GM18519 (cell line): Measurements from ENCODE around the gene ZBTB21.
"Not testable (repeated sequence)": the region's sequence is repeated elsewhere in the genome, so short reads cannot be mapped to it uniquely, and the experiment has no call there.

Experiments
- ATAC-seq: cut with Tn5 transposase; IDR thresholded peaks from one replicate; pipeline ENCODE4 v1.9.1; 2021; ENCODE audit warnings: mild to moderate bottlenecking, moderate library complexity; ENCODE audit not compliant: unreplicated experiment, low FRiP score

ZBTB21 gene

GRCh38 chr21:41955516-41955915 lies 54.6 kb downstream of the ZBTB21 start:
- ATAC-seq: no peak

- ATAC-seq: no peak
These were observed 55.3 kb downstream of the ZBTB21 start for GRCh38 chr21:41954654-41955499.

GRCh38 chr21:41953831-41954653 lies 56.1 kb downstream of the ZBTB21 start, which contains the start of gene C2CD2:
Gene C2CD2 (minus strand): TSS chr21:41954018. CDS start chr21:41953648, 370 bp downstream.
- ATAC-seq: no peak

GRCh38 chr21:41953249-41953830 lies 56.8 kb downstream of the ZBTB21 start:
- no peak for ATAC-seq

DNA sequence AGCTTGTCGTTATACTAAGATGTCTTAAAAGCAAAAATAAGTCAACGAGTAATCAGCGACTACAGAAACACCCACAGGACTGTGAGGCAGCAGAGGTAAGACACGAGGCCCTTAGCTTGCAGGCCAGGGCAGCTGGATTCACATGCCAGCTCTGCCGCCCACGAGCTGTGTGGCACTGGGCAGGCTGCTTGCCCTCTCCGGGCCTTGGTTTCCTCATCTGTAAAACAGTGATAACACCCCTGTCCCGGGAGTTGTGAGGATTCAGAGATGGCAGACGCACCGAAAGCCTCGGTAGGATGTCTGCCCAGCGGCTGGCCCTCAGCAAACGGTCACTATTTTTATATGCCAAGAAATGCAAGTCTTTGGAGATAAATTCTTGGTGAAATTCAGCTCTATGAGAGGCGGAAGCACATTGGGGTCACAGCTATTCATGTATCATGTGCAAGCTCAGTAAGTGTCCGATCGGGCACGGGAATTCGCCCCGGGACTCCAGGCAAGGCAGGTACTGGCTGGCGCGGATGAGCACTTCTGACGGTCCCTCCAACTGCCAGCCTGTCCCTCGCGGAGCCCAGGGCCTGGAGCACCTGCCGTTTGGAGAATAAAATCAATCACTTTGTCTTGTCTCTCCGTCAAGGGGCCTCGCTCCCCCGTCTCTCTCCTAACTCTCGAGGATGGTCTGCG lies 57.5 kb downstream of the ZBTB21 start:
- no peak for ATAC-seq

DNA sequence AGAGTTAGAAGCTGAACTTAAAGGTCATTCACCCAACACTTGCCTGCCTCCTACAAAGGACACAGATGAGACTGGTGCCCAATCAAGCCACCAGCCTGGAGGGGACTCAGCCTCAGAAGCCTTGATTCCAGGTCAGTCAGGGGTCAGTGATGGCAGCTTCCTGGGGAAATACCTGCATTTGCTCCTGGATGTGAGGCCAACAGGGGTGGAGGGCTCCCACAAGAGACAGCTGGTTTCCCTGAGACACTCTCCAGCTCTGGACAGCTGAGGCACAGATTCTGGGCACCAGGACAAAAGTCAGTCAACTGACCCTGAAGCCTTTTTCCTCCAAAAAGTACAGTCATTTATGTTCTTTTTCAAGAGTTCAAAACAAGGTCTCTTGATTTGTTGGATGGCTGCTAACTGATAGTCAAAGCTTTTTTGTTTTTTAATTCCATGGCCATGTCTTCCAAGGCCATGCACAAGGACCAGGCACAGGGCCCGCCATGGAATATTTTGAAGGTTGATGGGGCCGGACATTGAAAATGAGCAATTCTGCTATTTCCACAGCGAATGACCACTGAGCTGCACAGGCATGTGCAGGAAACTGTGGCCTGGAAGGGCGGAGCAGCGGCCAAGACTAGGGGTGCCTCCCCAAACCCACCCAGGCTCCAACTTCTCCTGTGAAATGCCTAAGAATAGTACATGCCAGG lies 58.1 kb downstream of the ZBTB21 start:
- no peak for ATAC-seq

DNA sequence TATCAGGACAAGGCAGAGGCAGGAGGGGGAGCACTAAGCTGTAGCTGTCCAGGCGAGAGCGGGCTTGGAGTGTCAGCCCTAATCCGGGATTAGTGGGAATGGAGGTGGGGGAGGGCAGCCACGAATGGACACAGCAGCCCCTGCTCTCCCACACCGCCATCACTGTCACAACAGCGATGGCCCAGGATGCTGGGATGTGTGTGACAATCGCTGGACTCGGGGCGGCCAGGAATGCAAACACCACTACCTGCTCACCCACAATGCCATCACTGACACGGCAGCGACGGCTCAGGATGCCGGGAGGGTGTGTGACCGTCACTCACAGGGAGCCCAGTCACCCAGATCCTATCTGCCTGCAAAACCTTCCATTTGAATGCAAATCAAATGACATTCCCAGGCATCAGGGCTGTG lies 59.2 kb downstream of the ZBTB21 start:
- ATAC-seq: no peak

DNA sequence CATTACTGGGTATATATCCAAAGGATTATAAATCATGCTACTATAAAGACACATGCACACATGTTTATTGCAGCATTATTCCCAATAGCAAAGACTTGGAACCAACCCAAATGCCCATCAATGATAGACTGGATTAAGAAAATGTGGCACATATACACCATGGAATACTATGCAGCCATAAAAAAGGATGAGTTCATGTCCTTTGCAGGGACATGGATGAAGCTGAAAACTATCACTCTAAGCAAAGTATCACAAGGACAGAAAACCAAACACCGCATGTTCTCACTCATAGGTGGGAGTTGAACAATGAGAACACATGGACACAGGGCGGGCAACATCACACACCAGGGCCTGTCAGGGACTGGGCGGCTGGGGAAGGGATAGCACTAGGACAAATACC lies 60.5 kb downstream of the ZBTB21 start:
- ATAC-seq: not testable (repeated sequence)

DNA sequence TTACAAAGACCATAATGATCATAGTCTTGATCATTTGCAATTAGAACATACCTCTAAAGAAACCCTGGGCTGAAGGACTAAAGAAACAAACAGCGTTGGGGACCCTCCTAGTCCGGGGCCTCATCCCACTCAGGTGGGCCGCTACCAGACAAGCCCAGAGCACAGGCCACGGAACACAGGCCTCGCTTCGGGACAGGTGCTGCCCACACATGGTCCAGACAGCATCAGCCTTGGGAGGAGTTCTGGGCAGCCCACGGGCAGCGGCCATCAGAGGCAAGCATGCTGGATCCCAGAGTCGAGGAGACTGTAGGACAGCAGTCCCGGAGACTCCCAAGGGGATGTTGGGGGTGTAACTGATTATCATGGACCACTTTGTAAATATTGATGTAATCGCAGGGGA lies 61.3 kb downstream of the ZBTB21 start:
- ATAC-seq: no peak

DNA sequence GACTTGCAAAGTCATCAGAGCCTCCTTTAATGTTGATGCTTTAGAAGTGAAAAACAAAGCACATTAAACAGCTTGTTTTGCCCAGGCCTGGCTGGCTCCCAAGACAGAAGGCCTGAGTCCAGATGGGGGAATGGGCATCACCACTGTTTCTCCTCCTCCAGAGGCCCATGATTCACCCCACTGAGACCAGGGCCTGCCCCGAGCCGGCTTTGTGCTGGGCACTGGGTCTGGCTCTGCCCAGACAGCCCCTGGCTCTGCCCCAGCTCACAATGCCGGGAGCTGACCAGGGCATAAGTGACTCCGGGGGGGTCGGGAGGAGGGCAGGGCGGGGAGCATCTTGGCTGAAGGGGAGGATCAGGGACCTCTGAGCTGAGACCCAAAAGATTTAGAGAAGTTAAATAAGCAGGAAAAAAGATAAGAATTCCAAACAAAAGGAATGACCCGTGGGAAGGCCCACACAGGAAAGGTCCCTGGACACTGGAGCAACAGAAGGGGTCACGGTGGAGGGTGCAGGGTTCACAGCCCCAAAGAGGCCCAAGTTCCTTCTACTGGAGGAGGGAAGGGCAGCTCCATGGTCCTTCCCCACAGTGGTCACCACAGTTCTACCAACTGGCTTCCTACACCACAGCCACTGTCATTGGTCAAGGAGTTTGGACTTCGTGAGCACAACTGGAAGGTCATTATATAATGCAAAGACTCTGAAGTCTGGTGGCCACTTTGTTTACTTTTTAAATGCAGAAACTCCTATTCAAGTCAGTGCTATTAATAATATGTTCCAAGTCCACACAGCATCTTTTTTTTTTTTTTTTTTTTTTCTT lies 61.9 kb downstream of the ZBTB21 start:
- no peak for ATAC-seq

GRCh38 chr21:41945982-41946381 lies 64.2 kb downstream of the ZBTB21 start:
- ATAC-seq: no peak

GRCh38 chr21:41943851-41944250 lies 66.3 kb downstream of the ZBTB21 start:
- ATAC-seq: no peak

- no peak for ATAC-seq
These were observed 67.7 kb downstream of the ZBTB21 start for GRCh38 chr21:41942457-41942856.

DNA sequence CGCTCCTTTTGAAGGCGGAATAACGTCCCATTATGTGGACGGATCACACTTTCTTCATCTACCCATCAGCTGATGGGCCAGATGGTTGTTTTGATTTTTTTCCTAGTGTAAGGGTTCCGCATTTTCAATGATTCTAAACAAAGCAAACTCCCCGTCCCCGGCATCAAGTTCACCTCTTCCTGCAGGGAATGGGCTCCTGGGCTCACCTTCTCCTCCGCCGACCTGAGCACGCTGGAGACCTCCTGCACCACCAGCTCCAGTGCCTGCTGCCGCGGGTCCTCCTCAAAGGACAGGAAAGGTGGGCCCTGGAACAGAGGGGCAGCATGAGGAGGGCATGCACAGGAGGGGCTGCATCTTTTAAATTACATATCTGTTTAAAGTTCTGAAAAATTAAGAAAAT lies 68.2 kb downstream of the ZBTB21 start:
- ATAC-seq: no peak

DNA sequence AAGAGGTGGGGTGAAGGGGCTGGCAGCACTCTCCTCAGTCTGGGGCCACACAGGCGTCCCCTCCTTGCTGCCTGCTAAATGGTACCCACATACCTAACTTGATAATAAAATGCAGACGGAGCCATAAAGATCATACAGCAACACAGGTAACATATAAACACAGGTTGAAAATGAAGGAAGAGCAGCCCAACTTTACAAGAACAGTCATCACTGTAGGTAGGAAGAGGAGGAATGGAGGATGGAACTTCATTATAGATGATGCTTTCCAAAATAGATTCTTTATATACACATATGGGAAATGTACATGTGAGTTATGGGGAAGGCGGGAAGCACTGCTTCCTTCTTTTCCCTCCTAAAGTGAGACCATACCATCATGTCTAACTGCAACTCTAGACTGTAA lies 69.7 kb downstream of the ZBTB21 start:
- no peak for ATAC-seq

DNA sequence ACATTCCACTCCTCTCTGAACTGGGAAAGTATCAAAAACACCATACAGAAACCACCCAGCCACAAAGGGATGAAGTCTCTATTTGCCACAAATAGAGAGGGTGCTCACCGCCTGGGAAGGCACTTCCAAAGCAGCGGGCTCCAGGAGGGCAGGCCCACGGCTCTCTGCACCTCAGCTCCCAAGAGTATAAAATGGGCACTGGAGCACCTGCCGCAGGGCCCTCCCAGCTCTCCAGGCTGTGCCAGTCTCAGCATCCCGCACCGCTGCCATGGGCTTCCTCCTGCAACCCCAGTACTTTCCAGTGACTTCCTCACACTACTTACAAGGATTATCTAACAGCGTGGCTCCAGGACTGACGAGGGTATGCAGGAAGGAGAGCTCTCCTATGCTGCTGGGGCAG lies 70.8 kb downstream of the ZBTB21 start:
- ATAC-seq: no peak
